Measurements from ENCODE around the gene CDKN1C.
A peak's percentile ranks its signal among the peaks of the same experiment; 100 is the strongest.
"Not testable (repeated sequence)": the region's sequence is repeated elsewhere in the genome, so short reads cannot be mapped to it uniquely, and the experiment has no call there.

The CDKN1C gene

GRCh38 chr11:2912498-2912897, 26.9 kb upstream of the CDKN1C start:
- TF ChIP-seq CTCF (IDR thresholded peaks at IDR 0.05; ENCODE audit: control insufficient read depth, extremely low read depth, insufficient read depth): no peak
- peak overlapping the region; percentile 22; the same call in 1 of the 2 replicates for H3K4me3 ChIP-seq (ENCODE audit: low read depth, low read length)
- DNase-seq (ENCODE audit: low read depth): peak; percentile 88

DNA sequence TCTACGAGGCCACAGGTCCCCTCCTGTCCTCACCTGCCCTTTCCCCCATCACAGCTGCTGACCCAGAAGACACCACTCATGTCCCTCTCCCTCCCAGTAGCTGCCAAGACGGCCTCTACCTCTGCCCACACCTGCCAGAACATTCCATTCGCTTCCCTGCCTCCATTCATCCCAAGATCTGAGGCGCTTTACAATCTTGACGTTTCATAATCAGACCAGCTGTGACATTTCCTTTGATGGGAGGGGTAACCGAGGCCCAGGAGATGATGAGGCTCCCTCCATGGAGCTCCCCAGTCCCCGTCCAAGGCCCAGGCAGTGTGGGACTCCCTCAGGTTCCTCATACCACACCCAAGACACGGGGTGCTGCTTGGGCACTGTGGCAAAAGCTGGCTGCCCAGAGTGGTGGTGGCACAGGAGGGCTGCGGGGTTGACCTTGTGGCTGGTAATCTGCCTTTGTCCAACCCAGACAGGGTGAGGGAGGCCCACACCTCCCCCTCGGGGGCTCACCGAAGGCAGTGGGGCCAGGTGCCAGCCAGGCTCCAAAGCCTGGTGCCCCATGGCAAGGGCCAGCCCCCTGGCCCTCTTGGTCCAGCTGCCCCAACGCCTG, 26.3 kb upstream of the CDKN1C start:
- TF ChIP-seq CTCF (IDR thresholded peaks at IDR 0.05; ENCODE audit: control insufficient read depth, extremely low read depth, insufficient read depth): no peak
- H3K4me3 ChIP-seq (ENCODE audit: low read depth, low read length): no peak overlapping the region
- DNase-seq (ENCODE audit: low read depth): no peak

DNA sequence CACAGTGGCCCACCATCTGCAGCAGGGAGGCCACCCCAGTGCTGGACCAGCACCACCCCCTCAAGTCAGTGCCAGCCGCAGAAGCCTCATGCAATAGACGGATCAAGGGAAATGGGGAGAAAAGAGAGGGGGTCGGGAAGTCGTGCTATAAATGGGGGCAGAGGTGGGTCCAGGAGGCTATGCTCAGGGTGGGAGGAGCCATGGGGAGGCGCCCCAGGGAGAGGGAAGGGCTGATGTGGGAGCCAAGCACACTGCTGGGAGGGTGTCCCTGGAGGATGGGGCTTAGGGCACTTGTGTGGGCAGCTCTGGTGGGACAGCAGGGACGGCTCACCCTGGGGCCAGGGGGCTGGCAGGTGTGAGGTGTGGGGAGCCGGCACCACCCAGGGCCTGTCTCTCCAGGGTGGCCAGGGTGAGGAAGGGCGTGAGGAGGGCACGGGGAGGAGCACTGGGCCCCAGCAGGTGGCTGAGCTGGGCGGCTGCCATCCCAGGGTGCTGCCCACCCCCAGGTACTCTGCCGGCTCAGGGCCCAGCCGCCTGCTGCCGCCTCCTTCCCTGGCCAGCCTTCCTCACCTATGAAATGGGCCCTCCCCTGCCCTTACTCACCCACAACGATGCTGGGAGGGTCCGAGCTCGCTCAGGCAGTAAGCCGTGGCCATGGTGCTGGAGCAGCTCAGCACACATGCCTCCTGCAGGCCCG, 25.7 kb upstream of the CDKN1C start:
- TF ChIP-seq CTCF (IDR thresholded peaks at IDR 0.05; ENCODE audit: control insufficient read depth, extremely low read depth, insufficient read depth): no peak
- DNase-seq (ENCODE audit: low read depth): no peak
- H3K4me3 ChIP-seq (ENCODE audit: low read depth, low read length): no peak overlapping the region

DNA sequence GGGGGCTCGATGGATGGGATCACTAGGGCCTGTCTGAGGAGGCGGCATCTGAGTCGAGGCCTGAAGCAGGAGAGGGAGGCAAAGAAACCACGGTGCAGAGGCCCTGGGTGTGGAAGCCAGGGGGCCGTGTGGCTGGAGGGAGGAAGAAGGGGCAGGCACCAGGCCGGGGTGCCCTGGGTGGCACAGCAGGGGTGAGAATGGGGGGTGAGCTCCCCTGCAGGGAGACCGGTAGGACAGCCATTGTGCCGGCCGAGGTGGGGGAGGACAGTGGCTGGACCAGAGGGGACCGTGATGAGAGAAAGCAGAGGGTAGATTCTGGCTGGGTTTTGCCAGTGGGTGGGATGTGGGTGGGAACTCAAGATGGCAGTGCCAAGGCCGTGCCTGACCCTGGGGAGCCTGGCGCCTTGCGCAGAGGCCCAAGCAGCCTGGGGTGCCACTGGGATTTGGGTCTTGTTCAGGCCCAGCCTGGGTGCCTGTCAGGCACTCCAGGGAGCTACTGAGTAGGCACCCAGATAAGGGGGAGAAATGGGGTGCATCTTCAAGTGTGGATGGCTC, 24.9 kb upstream of the CDKN1C start:
- no peak overlapping the region for H3K4me3 ChIP-seq (ENCODE audit: low read depth, low read length)
- no peak for TF ChIP-seq CTCF (IDR thresholded peaks at IDR 0.05; ENCODE audit: control insufficient read depth, extremely low read depth, insufficient read depth)
- DNase-seq (ENCODE audit: low read depth): no peak

- H3K4me3 ChIP-seq (ENCODE audit: low read depth, low read length): no peak overlapping the region
- no peak for TF ChIP-seq CTCF (IDR thresholded peaks at IDR 0.05; ENCODE audit: control insufficient read depth, extremely low read depth, insufficient read depth)
- no peak for DNase-seq (ENCODE audit: low read depth)
Observed at GRCh38 chr11:2909133-2909902, 23.7 kb upstream of the CDKN1C start.

DNA sequence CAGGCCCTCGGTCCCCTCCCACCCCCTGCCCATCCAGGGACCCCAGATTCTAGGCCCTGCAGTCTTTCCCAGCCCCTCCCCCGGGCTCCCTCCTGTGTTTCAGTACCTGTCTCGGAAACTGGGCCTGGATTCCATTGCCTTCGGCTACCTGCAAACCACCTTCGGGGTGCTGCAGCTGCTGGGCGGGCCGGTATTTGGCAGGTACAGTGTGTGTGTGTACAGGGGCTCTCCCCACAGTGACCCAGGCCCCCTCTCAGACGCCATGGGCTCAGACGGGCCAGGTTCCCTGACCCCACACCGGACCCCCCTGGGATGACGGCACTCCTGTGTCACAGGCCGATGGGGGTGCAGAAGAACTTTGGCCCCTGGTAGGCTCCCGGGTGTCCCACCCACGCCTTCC, 22.6 kb upstream of the CDKN1C start:
- no peak for TF ChIP-seq CTCF (IDR thresholded peaks at IDR 0.05; ENCODE audit: control insufficient read depth, extremely low read depth, insufficient read depth)
- no peak overlapping the region for H3K4me3 ChIP-seq (ENCODE audit: low read depth, low read length)
- DNase-seq (ENCODE audit: low read depth): no peak

GRCh38 chr11:2905299-2905698, 19.7 kb upstream of the CDKN1C start:
- DNase-seq (ENCODE audit: low read depth); H3K4me3 ChIP-seq (ENCODE audit: low read depth, low read length): not testable (repeated sequence)
